HepG2 (cell line): ENCODE data around the gene ZNF169. TPM values are rescaled to one million over a fixed set of nuclear protein-coding genes. Genes with fewer than 3 reads are reported as not detected.

Source experiments
- ARID5B ChIP-seq: IDR thresholded peaks from 2 replicates; pipeline ENCODE4 v1.4.0; 2020; ENCODE audit warnings: mild to moderate bottlenecking, missing genetic modification reagents
- CBX5 ChIP-seq: sonication (generic); formaldehyde crosslinking; IDR thresholded peaks from 2 replicates; pipeline ENCODE4 v1.4.0; 2020; ENCODE audit warnings: missing genetic modification reagents, borderline replicate concordance
- ELF3 ChIP-seq: IDR thresholded peaks from 2 replicates; pipeline ENCODE4 v1.6.1; 2016; ENCODE audit warnings: missing genetic modification reagents, missing compliant biosample characterization
- HNF1B ChIP-seq: sonication (generic); formaldehyde crosslinking; IDR thresholded peaks from 2 replicates; pipeline ENCODE4 v1.5.1; 2020; ENCODE audit warnings: mild to moderate bottlenecking, moderate library complexity, missing genetic modification reagents
- KMT2B ChIP-seq: IDR thresholded peaks from 2 replicates; pipeline ENCODE4 v1.6.1; 2016; ENCODE audit warnings: missing genetic modification reagents, missing compliant biosample characterization
- MED8 ChIP-seq: sonication (generic); formaldehyde crosslinking; IDR thresholded peaks from 2 replicates; pipeline ENCODE4 v1.8.1; 2023; ENCODE audit warnings: mild to moderate bottlenecking, missing genetic modification reagents; ENCODE audit not compliant: insufficient replicate concordance
- MIXL1 ChIP-seq: IDR thresholded peaks from 2 replicates; pipeline ENCODE4 v1.6.1; 2016
- MXD1 ChIP-seq: sonication (generic); formaldehyde crosslinking; IDR thresholded peaks from 2 replicates; pipeline ENCODE4 v1.4.0; 2020; ENCODE audit warnings: mild to moderate bottlenecking, missing genetic modification reagents
- PAWR ChIP-seq: sonication (generic); formaldehyde crosslinking; IDR thresholded peaks from 2 replicates; pipeline ENCODE4 v1.4.0; 2020; ENCODE audit warnings: missing genetic modification reagents, mild to moderate bottlenecking, borderline replicate concordance
- PAXIP1 ChIP-seq: sonication (generic); formaldehyde crosslinking; conservative IDR thresholded peaks from 2 replicates; pipeline ENCODE4 v1.4.0; 2020; ENCODE audit warnings: mild to moderate bottlenecking, missing genetic modification reagents, moderate library complexity
- RAD21 ChIP-seq: fragments of 450-650 bp; formaldehyde crosslinking; IDR thresholded peaks from 2 replicates; pipeline ENCODE4 v1.5.0; 2020; ENCODE audit warnings: mild to moderate bottlenecking
- SALL1 ChIP-seq: sonication (generic); formaldehyde crosslinking; IDR thresholded peaks from 2 replicates; pipeline ENCODE4 v1.8.0; 2022; ENCODE audit warnings: mild to moderate bottlenecking, missing genetic modification reagents
- YY1 ChIP-seq: IDR thresholded peaks from 2 replicates; pipeline ENCODE4 v1.6.1; 2011; ENCODE audit warnings: low read length, low read depth, moderate library complexity, mild to moderate bottlenecking; ENCODE audit not compliant: insufficient read depth, insufficient replicate concordance
- ZBTB7B ChIP-seq: sonication (generic); formaldehyde crosslinking; IDR thresholded peaks from 2 replicates; pipeline ENCODE4 v1.4.0; 2020; ENCODE audit warnings: missing genetic modification reagents
- ZMYM4 ChIP-seq: sonication (generic); formaldehyde crosslinking; IDR thresholded peaks from 2 replicates; pipeline ENCODE4 v1.8.1; 2023; ENCODE audit warnings: mild to moderate bottlenecking, missing genetic modification reagents
- ZNF558 ChIP-seq: sonication (generic); formaldehyde crosslinking; IDR thresholded peaks from 2 replicates; pipeline ENCODE4 v1.9.0; 2022; ENCODE audit warnings: mild to moderate bottlenecking, missing genetic modification reagents, borderline replicate concordance
- ZNF761 ChIP-seq: sonication (generic); formaldehyde crosslinking; conservative IDR thresholded peaks from 2 replicates; pipeline ENCODE4 v1.4.0; 2020; ENCODE audit warnings: mild to moderate bottlenecking, missing genetic modification reagents
- ZSCAN29 ChIP-seq: sonication (generic); formaldehyde crosslinking; conservative IDR thresholded peaks from 2 replicates; pipeline ENCODE4 v1.4.0; 2020; ENCODE audit warnings: mild to moderate bottlenecking, missing genetic modification reagents
- polyA plus RNA-seq, 8 experiments: library from polyadenylated mRNA; depleted of rRNA in 3 of 8; stranded (reverse) in 7 of 8; unstranded in 1 of 8; fragments of >200 nt; fragmentation: Illumina TruSeq in 4 of 8; extraction: Trizol in 4 of 8; gene quantifications; 2 replicates each; pipeline versions ENCODE4 v1.2.1 to v1.2.3, GENCODE V29; 2011 to 2016; ENCODE audit warnings: low read depth in 4 of 8, missing spikeins in 1 of 8, mixed read lengths in 1 of 8; ENCODE audit not compliant: insufficient read depth in 1 of 8
- total RNA-seq, 5 experiments: library from RNA; depleted of rRNA; stranded (reverse); fragments of >200 nt; fragmentation: Illumina TruSeq; extraction: Trizol; gene quantifications; 2 replicates each; pipeline ENCODE4 v1.2.3, GENCODE V29; 2016; ENCODE audit warnings: low read depth in 1 of 5

The ZNF169 gene
- total and polyA plus RNA-seq, 2 of the 13 experiments (the other 11 are each of a cell fraction or from before 2014, with no cell fraction given) = 2.1 to 6.3 TPM

- TF ChIP-seq PAXIP1 (CRISPR knock-in tag) (0 out of 2 replicates have a peak, but pooled peaks have one; percentile 15), ELF3 (peak; percentile 52; the same call in 1 of the 2 replicates), MXD1 (CRISPR knock-in tag) (no peak), SALL1 (CRISPR knock-in tag) (0 out of 2 replicates have a peak, but pooled peaks have one; percentile 24), ZSCAN29 (CRISPR knock-in tag) (no peak), CBX5 (CRISPR knock-in tag) (0 out of 2 replicates have a peak, but pooled peaks have one; percentile 47), ZNF761 (no peak), KMT2B (no peak), MED8 (no peak), MIXL1 (CRISPR knock-in tag) (0 out of 2 replicates have a peak, but pooled peaks have one; percentile 36), ZBTB7B (CRISPR knock-in tag) (no peak), ARID5B (CRISPR knock-in tag) (0 out of 2 replicates have a peak, but pooled peaks have one; percentile 20), YY1 (peak; percentile 18), HNF1B (CRISPR knock-in tag) (no peak), ZNF558 (CRISPR knock-in tag) (no peak), RAD21 (CRISPR knock-in tag) (peak; percentile 92), ZMYM4 (0 out of 2 replicates have a peak, but pooled peaks have one; percentile 15), PAWR (CRISPR knock-in tag) (no peak)
Measured at GRCh38 chr9:94213511-94214124, 45.5 kb upstream of the ZNF169 start (continued).
